A673 (cell line): ENCODE data around the gene TPD52L1.

ENCODE experiments used
- EZH2 ChIP-seq: fragments of 200-600 bp; sonication (generic); IDR thresholded peaks from 2 replicates; pipeline ENCODE4 v1.6.1; 2017; ENCODE audit warnings: borderline replicate concordance, low read depth, mild to moderate bottlenecking, mixed read lengths, antibody characterized with exemption, low read length; ENCODE audit not compliant: poor library complexity, severe bottlenecking
- TF ChIP-seq, protein P1 (sequence below): fragments of 300-800, 200-600 bp; sonication (generic); conservative IDR thresholded peaks from 2 replicates; pipeline ENCODE4 v1.5.1; 2017; ENCODE audit warnings: low read depth, mild to moderate bottlenecking, antibody characterized with exemption, low read length, moderate library complexity, mixed read lengths

DNA sequence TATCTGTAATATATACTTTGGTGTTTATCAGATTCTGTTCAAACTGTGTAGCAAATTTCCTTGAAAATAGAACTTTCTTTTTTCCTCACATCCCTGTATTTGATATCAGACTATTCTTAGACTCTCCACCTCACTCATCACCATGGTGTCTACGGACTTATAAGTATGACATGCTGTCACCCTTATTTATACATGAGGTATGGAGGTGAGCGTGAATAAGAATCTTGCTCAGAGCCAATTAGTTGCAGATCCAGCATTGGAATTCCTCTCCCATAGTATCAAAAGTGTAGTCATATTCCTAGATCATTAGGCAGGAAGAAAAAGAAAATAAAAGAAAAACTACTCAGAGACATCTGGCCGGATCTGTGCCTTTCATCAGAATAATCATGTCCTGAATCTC, 43.0 kb downstream of the TPD52L1 start:
- TF ChIP-seq, protein P1, sequence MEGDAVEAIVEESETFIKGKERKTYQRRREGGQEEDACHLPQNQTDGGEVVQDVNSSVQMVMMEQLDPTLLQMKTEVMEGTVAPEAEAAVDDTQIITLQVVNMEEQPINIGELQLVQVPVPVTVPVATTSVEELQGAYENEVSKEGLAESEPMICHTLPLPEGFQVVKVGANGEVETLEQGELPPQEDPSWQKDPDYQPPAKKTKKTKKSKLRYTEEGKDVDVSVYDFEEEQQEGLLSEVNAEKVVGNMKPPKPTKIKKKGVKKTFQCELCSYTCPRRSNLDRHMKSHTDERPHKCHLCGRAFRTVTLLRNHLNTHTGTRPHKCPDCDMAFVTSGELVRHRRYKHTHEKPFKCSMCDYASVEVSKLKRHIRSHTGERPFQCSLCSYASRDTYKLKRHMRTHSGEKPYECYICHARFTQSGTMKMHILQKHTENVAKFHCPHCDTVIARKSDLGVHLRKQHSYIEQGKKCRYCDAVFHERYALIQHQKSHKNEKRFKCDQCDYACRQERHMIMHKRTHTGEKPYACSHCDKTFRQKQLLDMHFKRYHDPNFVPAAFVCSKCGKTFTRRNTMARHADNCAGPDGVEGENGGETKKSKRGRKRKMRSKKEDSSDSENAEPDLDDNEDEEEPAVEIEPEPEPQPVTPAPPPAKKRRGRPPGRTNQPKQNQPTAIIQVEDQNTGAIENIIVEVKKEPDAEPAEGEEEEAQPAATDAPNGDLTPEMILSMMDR, result no peak
- TF ChIP-seq EZH2, result no peak
